Hepatocyte (in vitro differentiated cells): ENCODE data around the gene AKAP6. TPM values are rescaled to one million over a fixed set of nuclear protein-coding genes. Genes with fewer than 3 reads are reported as not detected.

ENCODE experiments used
- DNase-seq: peaks from one replicate; pipeline ENCODE4 v3.0.0-alpha.2; 2016; ENCODE audit warnings: low spot score
- H2AFZ ChIP-seq: fragments of 200-600 bp; sonication (generic); 2 replicates; pipeline ENCODE4 v1.6.0; 2016; ENCODE audit warnings: antibody characterized with exemption, mild to moderate bottlenecking
- H3K27ac ChIP-seq: fragments of 200-600 bp; sonication (generic); 2 replicates; pipeline ENCODE4 v1.5.1; 2016; ENCODE audit warnings: mild to moderate bottlenecking
- H3K27me3 ChIP-seq: fragments of 200-600 bp; sonication (generic); 2 replicates; pipeline ENCODE4 v1.6.1; 2016
- H3K36me3 ChIP-seq: fragments of 200-600 bp; sonication (generic); replicated peaks from 2 replicates; pipeline ENCODE4 v1.5.1; 2016; ENCODE audit warnings: low read depth; ENCODE audit not compliant: insufficient read depth
- H3K4me1 ChIP-seq: fragments of 200-600 bp; sonication (generic); 2 replicates; pipeline ENCODE4 v1.5.1; 2016; ENCODE audit warnings: mild to moderate bottlenecking, moderate library complexity; ENCODE audit not compliant: insufficient read depth
- H3K4me2 ChIP-seq: fragments of 200-600 bp; sonication (generic); 2 replicates; pipeline ENCODE4 v1.6.0; 2016
- H3K4me3 ChIP-seq: fragments of 200-600 bp; sonication (generic); 2 replicates; pipeline ENCODE4 v1.5.1; 2016; ENCODE audit warnings: mild to moderate bottlenecking
- H3K79me2 ChIP-seq: fragments of 200-600 bp; sonication (generic); 2 replicates; pipeline ENCODE4 v1.6.0; 2017; ENCODE audit warnings: mild to moderate bottlenecking
- H3K9me2 ChIP-seq: fragments of 200-600 bp; sonication (generic); replicated peaks from 2 replicates; pipeline ENCODE4 v1.6.0; 2017; ENCODE audit warnings: mild to moderate bottlenecking; ENCODE audit not compliant: insufficient read depth
- H3K9me3 ChIP-seq: fragments of 200-600 bp; sonication (generic); 2 replicates; pipeline ENCODE4 v1.5.1; 2016; ENCODE audit warnings: low read depth, mild to moderate bottlenecking
- H4K20me1 ChIP-seq: fragments of 200-600 bp; sonication (generic); 2 replicates; pipeline ENCODE4 v1.6.0; 2016; ENCODE audit warnings: mild to moderate bottlenecking; ENCODE audit not compliant: insufficient read depth, poor library complexity, severe bottlenecking
- CTCF ChIP-seq: fragments of 200-600 bp; sonication (generic); IDR thresholded peaks from 2 replicates; pipeline ENCODE4 v1.5.1; 2016; ENCODE audit warnings: antibody characterized with exemption, mild to moderate bottlenecking; ENCODE audit not compliant: poor library complexity
- EZH2 ChIP-seq: fragments of 200-600 bp; sonication (generic); IDR thresholded peaks from 2 replicates; pipeline ENCODE4 v1.6.1; 2016; ENCODE audit warnings: antibody characterized with exemption, mild to moderate bottlenecking, borderline replicate concordance
- EZH2phosphoT487 ChIP-seq: fragments of 200-600 bp; sonication (generic); IDR thresholded peaks from one replicate; pipeline ENCODE4 v1.6.1; 2018; ENCODE audit warnings: antibody characterized with exemption, mild to moderate bottlenecking, low read depth, moderate library complexity; ENCODE audit not compliant: unreplicated experiment, severe bottlenecking
- WGBS: methylation state at CpG from one replicate; pipeline ENCODE4 v1.1.6; 2016; ENCODE audit warnings: low lambda C conversion rate; ENCODE audit errors: missing lambda C conversion rate; 5-methylcytosine and 5-hydroxymethylcytosine counted together
- polyA plus RNA-seq: library from polyadenylated mRNA; unstranded; fragments of >200 nt; fragmentation: Nextera tagmentation; extraction: Ambion mirVana; gene quantifications from 2 replicates; pipeline ENCODE4 v1.2.1, GENCODE V29; 2016
- total RNA-seq: library from RNA; depleted of rRNA; stranded (reverse); fragments of >200 nt; gene quantifications from 2 replicates; pipeline ENCODE4 v1.2.3, GENCODE V29; 2014

AKAP6 gene
- total and polyA plus RNA-seq, 2 experiments from 2014 or later: 1.1 to 2.1 TPM

GRCh38 chr14:32683679-32684078, 354.6 kb downstream of the AKAP6 start:
- Histone ChIP-seq H3K27ac (no peak overlapping the region), H2AFZ (no peak overlapping the region), H3K36me3 (no peaks in the 10 kb centered on the region), H3K9me2 (no peaks in the 10 kb centered on the region), H3K79me2 (no peaks in the 10 kb centered on the region), H3K27me3 (no peaks in the 10 kb centered on the region), H3K9me3 (no peaks in the 10 kb centered on the region), H4K20me1 (no peaks in the 10 kb centered on the region), H3K4me1 (no peaks in the 10 kb centered on the region), H3K4me2 (no peak overlapping the region), H3K4me3 (no peak overlapping the region)
- TF ChIP-seq CTCF (no peak), EZH2phosphoT487 (no peak), EZH2 (no peak)
- no peak for DNase-seq
- 77% methylated on average over 1 of the region's 1 CpG for WGBS

DNA sequence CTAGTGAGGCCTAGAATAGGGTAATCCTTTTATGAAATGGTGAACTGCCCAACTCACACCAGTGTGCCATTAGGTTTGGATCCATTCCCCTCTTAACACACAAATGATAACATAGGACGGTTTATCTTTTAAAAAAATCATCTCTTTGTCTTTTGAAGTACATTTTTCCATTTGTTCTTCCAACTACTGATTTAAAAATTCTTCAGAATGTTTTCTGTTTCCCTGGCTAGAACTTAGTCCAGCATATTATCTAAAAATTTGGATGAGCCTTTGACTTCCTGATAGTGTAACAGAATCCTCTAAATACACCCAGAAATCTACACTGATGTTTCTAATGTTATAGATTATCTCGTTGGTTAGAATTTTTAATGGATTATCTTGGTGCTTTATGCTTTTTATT, 359.8 kb downstream of the AKAP6 start:
- TF ChIP-seq EZH2 (no peak), EZH2phosphoT487 (no peak), CTCF (no peak)
- H4K20me1 ChIP-seq: no peaks in the 10 kb centered on the region
- no peaks in the 10 kb centered on the region for H3K4me1 ChIP-seq
- H3K27me3 ChIP-seq: no peaks in the 10 kb centered on the region
- DNase-seq: no peak
- WGBS: 74% methylated on average over 2 of the region's 2 CpGs
- no peak overlapping the region for H3K4me3 ChIP-seq
- no peak overlapping the region for H3K27ac ChIP-seq
- H2AFZ ChIP-seq: no peak overlapping the region
- H3K36me3 ChIP-seq: no peaks in the 10 kb centered on the region
- no peak overlapping the region for H3K4me2 ChIP-seq
- H3K79me2 ChIP-seq: no peaks in the 10 kb centered on the region
- H3K9me2 ChIP-seq: no peaks in the 10 kb centered on the region
- H3K9me3 ChIP-seq: no peaks in the 10 kb centered on the region

DNA sequence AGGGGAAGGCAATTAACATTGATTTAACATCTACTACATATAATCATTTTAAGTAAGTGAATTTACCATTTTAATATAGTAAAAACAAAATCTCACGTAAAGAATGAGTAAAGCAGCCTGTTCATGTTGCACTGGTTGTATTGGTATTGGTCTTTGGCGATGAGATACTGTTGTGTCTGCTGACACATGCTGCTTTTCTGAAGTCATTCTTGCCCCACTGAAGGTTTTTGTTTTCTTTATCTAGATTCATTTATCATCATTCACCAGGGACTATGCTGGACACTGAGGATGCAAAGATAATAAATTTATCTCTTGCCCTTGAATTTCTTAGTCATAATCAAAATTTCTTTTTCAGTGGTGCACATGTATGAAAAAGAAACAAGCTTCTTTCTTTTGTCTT, 363.3 kb downstream of the AKAP6 start:
- Histone ChIP-seq H3K9me3 (no peaks in the 10 kb centered on the region), H3K36me3 (no peaks in the 10 kb centered on the region), H3K4me2 (no peak overlapping the region), H3K79me2 (no peaks in the 10 kb centered on the region), H4K20me1 (no peaks in the 10 kb centered on the region), H3K4me3 (no peak overlapping the region), H2AFZ (no peak overlapping the region), H3K27ac (no peak overlapping the region), H3K9me2 (no peaks in the 10 kb centered on the region), H3K4me1 (no peaks in the 10 kb centered on the region), H3K27me3 (no peaks in the 10 kb centered on the region)
- DNase-seq: no peak
- TF ChIP-seq CTCF (no peak), EZH2 (no peak), EZH2phosphoT487 (no peak)
- 96% methylated on average over 2 of the region's 2 CpGs for WGBS

DNA sequence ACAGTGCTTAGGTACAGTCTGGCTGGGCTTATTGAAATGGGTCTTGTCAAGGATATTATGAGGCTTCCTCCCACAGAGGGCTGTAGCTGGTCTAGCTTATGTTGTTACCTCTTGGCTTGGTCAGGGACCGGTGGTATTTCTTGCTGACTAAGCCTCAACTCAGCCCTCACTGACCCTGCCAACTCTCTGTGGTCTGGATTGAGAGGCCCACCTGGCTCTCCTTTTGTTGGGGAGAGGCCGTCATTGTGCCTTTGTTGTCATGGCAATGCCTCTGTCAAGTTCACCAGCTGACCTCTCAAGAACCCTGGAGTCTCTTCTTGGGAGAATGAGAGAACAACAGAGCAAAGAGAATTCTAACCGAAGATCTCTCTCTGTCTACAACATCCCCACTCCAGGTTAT, 364.0 kb downstream of the AKAP6 start:
- H2AFZ ChIP-seq: no peak overlapping the region
- H3K9me2 ChIP-seq: no peaks in the 10 kb centered on the region
- H3K4me2 ChIP-seq: no peak overlapping the region
- no peaks in the 10 kb centered on the region for H3K9me3 ChIP-seq
- H3K4me1 ChIP-seq: no peaks in the 10 kb centered on the region
- H3K79me2 ChIP-seq: no peaks in the 10 kb centered on the region
- no peak overlapping the region for H3K4me3 ChIP-seq
- DNase-seq: no peak
- no peaks in the 10 kb centered on the region for H3K27me3 ChIP-seq
- H4K20me1 ChIP-seq: no peaks in the 10 kb centered on the region
- no peak overlapping the region for H3K27ac ChIP-seq
- TF ChIP-seq EZH2phosphoT487 (no peak), EZH2 (no peak), CTCF (no peak)
- H3K36me3 ChIP-seq: no peaks in the 10 kb centered on the region
- WGBS: 77% methylated on average over 3 of the region's 3 CpGs
